Common myeloid progenitor, CD34-positive (primary cell): ENCODE results near the gene STEAP2.

ENCODE experiments used
- CTCF ChIA-PET: fragments of 350-600 bp; sonication (Branson Sonifier 250); formaldehyde crosslinking; loops from one replicate; lab custom pipeline; 2021; ENCODE audit warnings: antibody characterized with exemption; lab: Charles Lee
- POLR2A ChIA-PET: fragments of 350-600 bp; sonication (Branson Sonifier 250); formaldehyde crosslinking; loops from one replicate; lab custom pipeline; 2021; ENCODE audit warnings: antibody characterized with exemption; lab: Charles Lee
- DNase-seq, 3 donors: peaks; one replicate each; pipeline versions ENCODE4 v3.0.0 to v3.0.0-alpha.2; 2013
- H3K27ac ChIP-seq, 2 experiments: 1 replicate in 1 of 2; 2 replicates in 1 of 2; pipeline ENCODE4 v1.7.0; 2013; ENCODE audit warnings: inconsistent platforms in 2 of 2, low read length in 2 of 2, mild to moderate bottlenecking in 2 of 2, low read depth in 1 of 2, moderate library complexity in 1 of 2; ENCODE audit not compliant: severe bottlenecking in 2 of 2, insufficient read depth in 1 of 2, poor library complexity in 1 of 2
- H3K27me3 ChIP-seq, 5 experiments: replicated peaks in 2 of 5; 1 replicate in 3 of 5; 2 replicates in 2 of 5; pipeline versions ENCODE4 v1.6.1 to v1.7.0; 2013; ENCODE audit warnings: low read length in 4 of 5, mild to moderate bottlenecking in 2 of 5, moderate library complexity in 2 of 5, inconsistent platforms in 1 of 5; ENCODE audit not compliant: insufficient read depth in 5 of 5, control insufficient read depth in 4 of 5
- H3K36me3 ChIP-seq, 4 experiments: 1 replicate in 2 of 4; 2 replicates in 2 of 4; pipeline versions ENCODE4 v1.6.1 to v1.7.0; 2013; ENCODE audit warnings: low read length in 3 of 4, control low read depth in 1 of 4, mild to moderate bottlenecking in 1 of 4; ENCODE audit not compliant: control insufficient read depth in 4 of 4, insufficient read depth in 4 of 4
- H3K4me1 ChIP-seq, 4 experiments: 1 replicate in 3 of 4; 2 replicates in 1 of 4; pipeline versions ENCODE4 v1.6.1 to v1.7.1; 2013; ENCODE audit warnings: low read length in 3 of 4, mild to moderate bottlenecking in 3 of 4, control low read depth in 1 of 4, inconsistent platforms in 1 of 4, moderate library complexity in 1 of 4; ENCODE audit not compliant: control insufficient read depth in 4 of 4, insufficient read depth in 4 of 4; ENCODE audit errors: control extremely low read depth in 1 of 4
- H3K4me3 ChIP-seq, 7 experiments: 1 replicate in 4 of 7; 2 replicates in 3 of 7; pipeline versions ENCODE4 v1.5.1 to v1.7.0; 2013; ENCODE audit warnings: mild to moderate bottlenecking in 7 of 7, low read length in 6 of 7, moderate library complexity in 6 of 7, inconsistent platforms in 2 of 7, low read depth in 2 of 7, control low read depth in 1 of 7; ENCODE audit not compliant: insufficient read depth in 4 of 7, control insufficient read depth in 1 of 7; ENCODE audit errors: extremely low read depth in 1 of 7
- H3K9me3 ChIP-seq, 5 experiments: 1 replicate in 4 of 5; 2 replicates in 1 of 5; pipeline versions ENCODE4 v1.6.1 to v1.7.1; 2013; ENCODE audit warnings: low read length in 4 of 5, mild to moderate bottlenecking in 2 of 5, inconsistent platforms in 1 of 5, low read depth in 1 of 5, moderate library complexity in 1 of 5; ENCODE audit not compliant: control insufficient read depth in 4 of 5, insufficient read depth in 2 of 5; ENCODE audit errors: control extremely low read depth in 1 of 5
- WGBS: methylation state at CpG from one replicate; pipeline ENCODE4 v1.1.5; 2013; ENCODE audit not compliant: insufficient coverage; 5-methylcytosine and 5-hydroxymethylcytosine counted together

STEAP2 gene

DNA sequence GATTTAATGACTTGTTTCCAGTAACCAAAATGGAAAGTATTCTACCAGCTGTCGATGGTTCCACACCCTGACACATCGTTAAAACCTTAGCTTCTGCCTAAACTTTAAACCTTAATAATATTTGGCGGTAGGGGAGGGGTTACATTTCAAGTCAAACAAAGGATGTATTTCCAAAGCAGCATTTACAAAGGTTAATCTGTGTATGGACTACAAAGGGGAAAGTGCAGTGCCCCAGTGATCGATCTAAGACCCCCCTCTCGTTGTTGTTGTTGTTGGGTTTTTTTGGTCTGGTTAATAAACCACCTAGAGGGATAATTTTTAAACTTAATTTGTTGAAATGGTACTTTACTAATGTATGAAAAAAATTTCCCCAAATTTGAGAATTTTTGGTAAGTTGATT lies 1.1 kb upstream of the STEAP2 start:
- Histone ChIP-seq H3K27me3 (peaks cover 3 to 35% (median 26%) of the 10 kb centered on the region in 5 experiments), H3K4me3 (peak overlapping the region in 2 of 7 experiments; percentile 74 to 77), H3K4me1 (peaks cover 4 to 14% (median 8%) of the 10 kb centered on the region in 4 experiments), H3K9me3 (peaks cover 0 to 1% (median 0%) of the 10 kb centered on the region in 5 experiments), H3K27ac (no peak overlapping the region), H3K36me3 (no peaks in the 10 kb centered on the region)
- CTCF ChIA-PET: interaction anchor here (1.5 to 1.7 kb wide), 4 partner anchors 11 to 57 kb away, joined by 3 to 9 read pairs (median 5); partner anchors contain the start of gene STEAP1
- WGBS: 69% methylated on average over 2 of the region's 5 CpGs
- DNase-seq: no peak
- POLR2A ChIA-PET: no interaction called here

DNA sequence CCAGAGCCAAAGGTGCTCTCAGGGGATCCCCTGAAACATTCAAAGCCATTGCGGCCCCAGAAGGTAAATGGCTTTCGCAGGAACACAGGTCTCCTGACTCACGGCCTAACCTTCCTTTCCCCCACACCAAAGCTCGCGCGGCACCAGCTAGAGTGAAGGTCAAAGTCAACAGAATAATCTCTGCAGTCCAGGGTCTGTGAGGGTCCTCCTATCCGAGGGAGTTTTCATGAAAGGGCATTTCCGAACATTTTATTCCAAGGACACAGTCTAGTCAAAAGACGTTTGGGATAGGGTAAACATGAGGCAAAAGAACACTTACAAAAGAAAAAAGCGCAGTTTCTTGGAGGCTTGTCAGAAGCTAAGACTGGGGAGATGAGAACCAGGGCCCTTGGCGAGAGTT lies 559 bp upstream of the STEAP2 start:
- Histone ChIP-seq H3K4me1 (peaks cover 4 to 14% (median 8%) of the 10 kb centered on the region in 4 experiments), H3K27ac (no peak overlapping the region), H3K36me3 (no peaks in the 10 kb centered on the region), H3K27me3 (peaks cover 3 to 35% (median 26%) of the 10 kb centered on the region in 5 experiments), H3K4me3 (peak overlapping the region; percentile 17 to 77 (median 45)), H3K9me3 (peaks cover 0 to 1% (median 0%) of the 10 kb centered on the region in 5 experiments)
- 14% methylated on average over 9 of the region's 11 CpGs for WGBS
- no peak for DNase-seq
- POLR2A ChIA-PET: interaction anchor here (0.6 kb wide), 1 partner anchor 74 kb away, joined by 3 read pairs; no protein-coding TSS in a partner anchor
- CTCF ChIA-PET: interaction anchor here (1.0 to 1.7 kb wide), 9 partner anchors 11 to 206 kb away, joined by 3 to 9 read pairs (median 4); partner anchors contain the start of gene STEAP1

DNA sequence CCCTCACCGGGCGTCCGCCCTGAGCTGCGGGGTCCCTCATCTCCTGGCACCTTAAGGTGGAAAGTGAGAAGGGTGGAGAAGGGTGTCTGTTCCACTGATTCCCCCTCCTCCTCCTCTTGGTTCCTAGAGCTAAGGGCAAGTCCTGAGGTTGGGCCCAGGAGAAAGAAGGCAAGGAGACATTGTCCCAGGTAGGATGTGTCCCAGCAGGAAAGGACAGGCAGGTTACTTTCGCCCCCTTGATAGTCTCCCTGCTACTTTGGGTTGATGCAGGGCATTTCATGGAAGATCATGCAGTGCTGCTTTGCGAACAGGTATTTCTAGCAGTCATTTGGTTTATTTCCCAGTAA lies 582 bp downstream of the STEAP2 start:
- Histone ChIP-seq H3K36me3 (no peaks in the 10 kb centered on the region), H3K4me1 (peaks cover 4 to 14% (median 8%) of the 10 kb centered on the region in 4 experiments), H3K27ac (no peak overlapping the region), H3K4me3 (peak overlapping the region in 4 of 7 experiments; percentile 44 to 77 (median 69)), H3K27me3 (peaks cover 3 to 35% (median 28%) of the 10 kb centered on the region in 5 experiments), H3K9me3 (peaks cover 0 to 1% (median 0%) of the 10 kb centered on the region in 5 experiments)
- ChIA-PET POLR2A (no interaction called here), CTCF (interaction anchor here (0.8 to 1.7 kb wide), 9 partner anchors 12 to 211 kb away, joined by 3 to 9 read pairs (median 3); partner anchors contain the start of gene STEAP1)
- DNase-seq: no peak
- WGBS: 58% methylated on average over 2 of the region's 6 CpGs

DNA sequence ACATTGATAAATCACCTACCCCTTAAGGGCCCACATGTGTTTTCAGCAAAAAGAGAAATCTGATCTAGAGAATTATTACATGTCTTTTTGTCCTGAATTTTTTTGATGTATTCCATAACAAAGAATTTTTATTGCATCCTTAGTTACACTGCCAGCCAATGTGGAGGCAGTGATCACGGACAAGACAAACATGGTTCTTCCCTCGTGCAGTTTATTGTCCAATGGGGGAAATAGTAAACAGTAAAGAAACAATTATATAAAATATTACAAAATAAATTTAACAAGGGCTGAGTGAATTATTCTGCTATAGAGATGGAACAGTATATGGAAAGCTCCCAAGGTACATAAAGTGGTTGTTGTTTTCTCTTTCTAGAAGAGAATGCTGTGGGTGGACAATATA lies 2.0 kb downstream of the STEAP2 start:
- Histone ChIP-seq H3K9me3 (peaks cover 0 to 1% (median 0%) of the 10 kb centered on the region in 5 experiments), H3K4me1 (peaks cover 4 to 14% (median 8%) of the 10 kb centered on the region in 4 experiments), H3K27ac (no peak overlapping the region), H3K36me3 (no peaks in the 10 kb centered on the region), H3K27me3 (peaks cover 3 to 37% (median 28%) of the 10 kb centered on the region in 5 experiments), H3K4me3 (no peak overlapping the region)
- DNase-seq: no peak
- CTCF ChIA-PET: no interaction called here
- POLR2A ChIA-PET: no interaction called here
- WGBS: no CpG with 5 or more reads among the region's 2 CpGs

DNA sequence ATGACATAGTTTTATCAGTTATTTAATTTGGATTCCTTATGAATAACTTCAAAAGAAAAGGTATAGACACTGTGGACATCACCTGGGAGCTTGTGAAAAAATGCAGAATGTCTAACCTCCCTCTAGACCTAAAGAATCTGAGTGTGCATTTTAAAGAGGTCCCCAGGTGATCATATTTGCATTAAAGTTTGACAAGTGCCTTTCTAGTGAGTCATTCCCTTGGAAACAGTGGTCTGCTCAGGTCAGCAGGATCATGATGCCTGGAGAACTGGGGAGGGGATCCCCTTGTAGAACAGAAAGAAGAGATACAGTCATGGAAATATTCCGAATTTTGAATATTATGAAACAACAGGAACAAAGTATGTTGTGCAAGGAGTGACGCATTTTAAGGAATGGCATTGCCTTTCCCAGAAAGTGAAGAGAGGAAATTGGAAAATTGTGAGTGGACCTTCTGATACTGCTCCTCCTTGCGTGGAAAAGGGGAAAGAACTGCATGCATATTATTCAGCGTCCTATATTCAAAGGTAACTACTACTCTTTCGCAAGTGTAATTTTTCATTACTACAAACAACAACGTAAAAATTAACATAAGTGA lies 4.6 kb downstream of the STEAP2 start:
- 88% methylated on average over 2 of the region's 6 CpGs for whole genome bisulfite sequencing
- H3K9me3 ChIP-seq: no peaks in the 10 kb centered on the region
- H3K36me3 ChIP-seq: no peaks in the 10 kb centered on the region
- peaks cover 0 to 9% (median 5%) of the 10 kb centered on the region in 4 experiments for H3K4me1 ChIP-seq
- H3K4me3 ChIP-seq: no peak overlapping the region
- CTCF ChIA-PET: interaction anchor here (0.9 to 1.0 kb wide), 3 partner anchors 19 to 65 kb away, joined by 3 read pairs; no protein-coding TSS in a partner anchor
- no peak overlapping the region for H3K27ac ChIP-seq
- H3K27me3 ChIP-seq: peaks cover 3 to 20% (median 17%) of the 10 kb centered on the region in 5 experiments
- POLR2A ChIA-PET: no interaction called here
- DNase-seq: no peak

DNA sequence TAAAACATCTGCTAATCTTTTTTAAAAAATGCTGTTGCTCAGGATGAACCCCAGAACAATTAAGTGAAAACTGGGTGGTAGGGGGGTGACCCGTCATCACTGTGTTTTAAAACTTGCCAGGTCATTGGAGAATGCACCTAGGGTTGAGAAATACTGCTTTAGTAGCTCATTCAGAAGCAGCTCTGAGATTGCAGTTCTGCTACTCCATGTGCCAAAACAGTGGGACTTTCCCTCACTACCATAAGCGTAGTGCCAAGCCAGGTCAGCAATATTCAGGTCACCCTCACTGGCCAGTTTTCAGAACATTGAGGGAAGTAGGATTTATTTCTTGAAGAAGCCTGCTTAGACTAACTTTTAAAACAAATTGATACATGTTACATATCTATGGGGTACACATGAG lies 5.2 kb downstream of the STEAP2 start:
- 100% methylated on average over 1 of the region's 2 CpGs for WGBS
- no peak overlapping the region for H3K4me3 ChIP-seq
- H3K9me3 ChIP-seq: no peaks in the 10 kb centered on the region
- H3K4me1 ChIP-seq: peaks cover 0 to 6% (median 3%) of the 10 kb centered on the region in 4 experiments
- ChIA-PET CTCF (no interaction called here), POLR2A (no interaction called here)
- peaks cover 3 to 19% (median 13%) of the 10 kb centered on the region in 5 experiments for H3K27me3 ChIP-seq
- no peak for DNase-seq
- no peaks in the 10 kb centered on the region for H3K36me3 ChIP-seq
- no peak overlapping the region for H3K27ac ChIP-seq

DNA sequence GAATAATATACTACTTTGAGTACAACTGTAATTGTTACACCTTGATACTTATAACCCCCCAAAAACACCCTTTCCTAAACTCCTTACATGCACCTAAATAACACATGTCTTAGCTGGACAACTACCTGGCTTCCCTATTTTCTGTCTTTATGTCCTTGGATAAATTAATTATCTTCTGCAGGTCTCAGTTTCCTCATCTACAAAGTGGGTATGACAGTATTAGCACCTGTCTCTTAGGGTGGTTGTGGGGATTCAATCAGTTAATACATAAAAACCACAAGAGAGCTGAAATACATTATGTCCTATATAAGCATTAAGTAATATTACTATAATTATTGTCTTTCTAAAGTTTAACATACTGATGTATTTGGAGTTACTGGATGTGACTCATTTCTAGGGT lies 10.8 kb downstream of the STEAP2 start:
- H3K4me1 ChIP-seq: no peaks in the 10 kb centered on the region
- H3K9me3 ChIP-seq: peaks cover 0 to 1% (median 0%) of the 10 kb centered on the region in 5 experiments
- ChIA-PET POLR2A (no interaction called here), CTCF (interaction anchor here (1.7 kb wide), 1 partner anchor 11 kb away, joined by 4 read pairs; the partner anchor contains the start of gene STEAP2)
- no peak overlapping the region for H3K4me3 ChIP-seq
- H3K27ac ChIP-seq: no peak overlapping the region
- H3K36me3 ChIP-seq: no peaks in the 10 kb centered on the region
- H3K27me3 ChIP-seq: peaks cover 0 to 2% (median 0%) of the 10 kb centered on the region in 5 experiments
- DNase-seq: no peak
